Measurements from ENCODE around the gene OSBPL1A.

OSBPL1A gene

DNA sequence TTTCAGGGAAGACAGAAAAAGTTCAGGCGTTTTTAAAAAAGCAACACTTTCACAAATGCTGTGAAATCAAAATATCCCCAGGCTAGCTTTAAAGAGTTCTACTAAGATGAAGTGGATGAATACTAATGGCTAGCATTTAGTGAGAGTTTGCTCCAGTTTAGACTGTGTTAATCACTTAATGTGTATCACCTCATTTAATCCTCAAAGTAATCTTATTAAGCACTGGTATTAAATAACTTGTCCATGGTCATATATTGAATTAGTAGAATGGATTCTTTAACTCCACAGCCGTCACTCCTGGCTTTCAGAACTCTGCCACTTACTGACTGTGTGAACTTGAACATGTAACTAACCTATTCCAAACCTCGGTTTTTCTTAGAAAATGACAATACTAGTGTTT is 192.7 kb downstream of the OSBPL1A start:
- H3K4me3 ChIP-seq (ENCODE audit: control insufficient read depth, low read depth, low read length) = no peak overlapping the region
- DNase-seq (ENCODE audit: low read depth) = no peak
- TF ChIP-seq, protein P1, sequence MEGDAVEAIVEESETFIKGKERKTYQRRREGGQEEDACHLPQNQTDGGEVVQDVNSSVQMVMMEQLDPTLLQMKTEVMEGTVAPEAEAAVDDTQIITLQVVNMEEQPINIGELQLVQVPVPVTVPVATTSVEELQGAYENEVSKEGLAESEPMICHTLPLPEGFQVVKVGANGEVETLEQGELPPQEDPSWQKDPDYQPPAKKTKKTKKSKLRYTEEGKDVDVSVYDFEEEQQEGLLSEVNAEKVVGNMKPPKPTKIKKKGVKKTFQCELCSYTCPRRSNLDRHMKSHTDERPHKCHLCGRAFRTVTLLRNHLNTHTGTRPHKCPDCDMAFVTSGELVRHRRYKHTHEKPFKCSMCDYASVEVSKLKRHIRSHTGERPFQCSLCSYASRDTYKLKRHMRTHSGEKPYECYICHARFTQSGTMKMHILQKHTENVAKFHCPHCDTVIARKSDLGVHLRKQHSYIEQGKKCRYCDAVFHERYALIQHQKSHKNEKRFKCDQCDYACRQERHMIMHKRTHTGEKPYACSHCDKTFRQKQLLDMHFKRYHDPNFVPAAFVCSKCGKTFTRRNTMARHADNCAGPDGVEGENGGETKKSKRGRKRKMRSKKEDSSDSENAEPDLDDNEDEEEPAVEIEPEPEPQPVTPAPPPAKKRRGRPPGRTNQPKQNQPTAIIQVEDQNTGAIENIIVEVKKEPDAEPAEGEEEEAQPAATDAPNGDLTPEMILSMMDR (IDR thresholded peaks at IDR 0.05; ENCODE audit: control insufficient read depth, insufficient read depth, low read depth, low read length, missing control alignments) = no peak

DNA sequence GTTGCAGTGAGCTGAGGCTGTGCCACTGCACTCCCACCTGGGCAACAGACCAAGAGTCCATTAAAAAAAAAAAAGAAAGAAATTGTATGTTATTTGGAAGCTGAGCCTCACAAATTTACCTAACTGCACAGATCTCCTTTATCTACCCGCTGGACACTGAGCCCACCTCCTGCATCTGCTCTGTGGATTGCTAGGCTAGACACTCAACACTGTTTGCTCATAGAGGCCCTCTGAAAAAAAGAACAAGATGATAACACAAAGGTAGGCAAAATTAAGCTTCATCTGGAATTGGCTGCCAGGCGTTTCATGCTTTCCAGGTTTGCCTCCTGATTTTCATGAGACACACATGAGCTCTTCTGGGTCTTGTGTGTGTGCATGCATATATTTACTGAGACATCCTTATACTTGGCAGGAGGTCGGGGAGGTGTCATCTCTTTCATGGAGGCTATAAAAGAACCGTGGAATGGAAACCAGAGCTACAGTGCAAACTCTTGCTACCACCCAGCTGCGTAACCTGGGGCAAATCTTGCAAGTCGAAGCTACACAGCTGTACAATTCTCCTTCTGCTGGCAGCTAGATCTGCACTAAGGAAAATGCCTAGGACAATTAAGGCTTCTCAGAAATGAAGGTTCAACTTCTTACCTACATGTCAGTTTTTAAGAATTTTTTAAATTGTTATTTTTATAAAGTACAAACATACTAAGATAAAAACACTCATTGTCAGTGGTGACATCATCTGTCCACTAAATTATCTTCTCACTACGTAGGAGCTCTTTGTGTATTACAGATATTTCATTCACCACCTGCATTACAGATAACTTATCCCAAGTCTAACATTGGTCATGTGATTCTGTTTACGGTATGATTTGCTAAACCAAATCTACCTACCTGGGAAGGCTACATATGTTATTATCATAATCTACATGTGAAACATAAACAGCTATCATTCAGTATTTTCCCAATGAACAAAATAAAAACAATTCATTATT is 195.6 kb downstream of the OSBPL1A start:
- H3K4me3 ChIP-seq (ENCODE audit: control insufficient read depth, low read depth, low read length) = no peak overlapping the region

DNA sequence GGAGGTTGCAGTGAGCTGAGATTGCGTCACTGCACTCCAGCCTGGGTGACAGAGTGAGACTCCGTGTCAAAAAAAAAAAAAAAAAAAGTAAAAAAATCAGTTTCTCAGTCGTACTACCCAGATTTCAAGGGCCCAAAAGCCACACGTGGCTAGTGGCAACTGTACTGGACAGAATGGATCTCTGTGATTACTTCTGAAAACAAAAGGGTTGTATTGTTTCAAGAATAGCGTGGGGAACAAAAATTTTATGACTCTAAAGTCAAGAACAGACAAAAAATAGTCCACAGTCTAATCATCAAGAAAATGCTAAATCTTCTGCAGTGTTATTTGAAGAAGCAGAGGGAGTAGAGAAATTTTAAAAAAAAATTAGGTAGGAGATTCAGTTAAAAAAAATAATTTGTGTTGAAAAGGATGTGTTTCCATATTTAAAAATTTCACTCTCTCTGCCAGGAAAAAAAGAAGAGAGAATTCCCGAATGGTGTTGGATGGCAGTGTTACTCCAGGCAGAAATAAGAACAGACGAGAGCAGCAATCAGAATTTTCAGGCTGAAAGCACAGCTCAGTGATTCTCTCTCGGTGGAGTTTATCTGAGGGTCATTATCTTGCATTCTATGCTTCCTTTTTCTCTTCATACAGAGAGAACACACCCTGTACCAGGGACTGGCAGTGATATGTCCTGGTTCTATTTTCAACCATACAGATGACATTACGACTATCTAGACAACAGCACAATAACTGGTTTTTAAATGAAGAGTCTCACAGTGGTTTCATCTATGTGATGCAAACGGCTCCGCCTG is 196.9 kb downstream of the OSBPL1A start:
- H3K4me3 ChIP-seq (ENCODE audit: control insufficient read depth, low read depth, low read length) = no peak overlapping the region
- TF ChIP-seq, protein P1 (IDR thresholded peaks at IDR 0.05; ENCODE audit: control insufficient read depth, insufficient read depth, low read depth, low read length, missing control alignments) = no peak
- no peak for DNase-seq (ENCODE audit: low read depth)

More for the DNA sequence above, 195.6 kb downstream of the OSBPL1A start:
- no peak for DNase-seq (ENCODE audit: low read depth)
- TF ChIP-seq, protein P1 (IDR thresholded peaks at IDR 0.05; ENCODE audit: control insufficient read depth, insufficient read depth, low read depth, low read length, missing control alignments) = no peak

DNA sequence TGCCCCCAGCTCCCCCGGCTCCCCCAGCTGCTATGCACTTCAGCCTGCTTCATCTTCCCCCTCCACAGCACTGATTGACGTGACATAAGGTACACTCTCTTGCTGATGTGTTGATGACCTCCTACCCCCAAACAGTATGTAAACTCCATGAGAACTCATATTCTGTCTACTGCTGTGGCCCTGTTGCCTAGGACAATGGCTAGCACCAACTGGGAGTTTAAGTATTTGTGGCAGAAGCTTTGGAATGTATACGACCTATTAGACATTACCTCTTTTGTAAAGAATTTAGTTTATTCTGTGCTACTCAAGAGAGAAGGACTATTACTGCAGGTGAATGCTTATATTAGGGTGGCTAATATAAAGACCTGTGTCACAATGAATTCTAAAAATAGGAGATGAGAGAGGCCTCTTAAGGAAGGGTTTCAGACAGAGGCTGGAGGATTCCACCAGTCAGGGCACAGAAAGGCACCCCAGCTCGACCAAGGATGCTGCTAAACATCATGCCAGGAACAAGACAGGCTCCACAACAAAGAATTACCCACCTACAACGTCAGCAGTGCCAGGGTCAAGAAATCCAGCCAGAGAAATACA is 198.2 kb downstream of the OSBPL1A start:
- TF ChIP-seq, protein P1 (IDR thresholded peaks at IDR 0.05; ENCODE audit: control insufficient read depth, insufficient read depth, low read depth, low read length, missing control alignments) = no peak
- no peak overlapping the region for H3K4me3 ChIP-seq (ENCODE audit: control insufficient read depth, low read depth, low read length)
- DNase-seq (ENCODE audit: low read depth) = no peak

DNA sequence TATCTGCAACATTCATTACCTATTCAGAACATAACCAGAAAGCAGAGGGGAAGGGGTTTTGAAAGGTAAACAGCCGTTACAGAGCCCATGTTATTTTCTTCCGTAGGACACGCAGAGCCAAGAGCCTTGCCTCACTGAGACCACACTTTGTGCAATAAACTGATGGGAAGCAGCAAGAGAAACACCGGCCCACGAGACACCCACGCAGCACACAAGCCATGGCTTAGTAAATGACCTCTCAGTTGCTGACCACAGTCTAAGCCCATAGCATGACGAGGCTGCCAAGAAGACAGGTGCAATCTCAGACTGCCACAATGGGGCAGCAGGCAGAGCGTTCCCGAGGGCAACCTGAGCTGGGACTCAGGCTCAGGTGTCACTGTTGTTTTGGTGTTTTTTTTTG is 199.2 kb downstream of the OSBPL1A start:
- no peak overlapping the region for H3K4me3 ChIP-seq (ENCODE audit: control insufficient read depth, low read depth, low read length)
- TF ChIP-seq, protein P1 (IDR thresholded peaks at IDR 0.05; ENCODE audit: control insufficient read depth, insufficient read depth, low read depth, low read length, missing control alignments) = no peak
- DNase-seq (ENCODE audit: low read depth) = no peak

GRCh38 chr18:24197412-24197811 is 200.2 kb downstream of the OSBPL1A start:
- no peak overlapping the region for H3K4me3 ChIP-seq (ENCODE audit: control insufficient read depth, low read depth, low read length)
- DNase-seq (ENCODE audit: low read depth) = no peak
- TF ChIP-seq, protein P1 (IDR thresholded peaks at IDR 0.05; ENCODE audit: control insufficient read depth, insufficient read depth, low read depth, low read length, missing control alignments) = no peak

All from AG09309 (cell line).